Activated CD4-positive, alpha-beta T cell treated with anti-CD3 and anti-CD28 coated beads, Interleukin-10, Interleukin-2, amounts not matched to agents 100 ng/mL and 50 ng/mL, durations not matched to agents 16 hours and 8 hours (primary cell): ENCODE data around the gene SIT1.
"Not testable (repeated sequence)": the region's sequence is repeated elsewhere in the genome, so short reads cannot be mapped to it uniquely, and the experiment has no call there.

Source experiments
- DNase-seq: peaks from one replicate; pipeline ENCODE4 v3.0.0-alpha.2; 2020

The SIT1 gene

GRCh38 chr9:35659340-35659739 lies 8.6 kb upstream of the SIT1 start:
- no peak for DNase-seq

DNA sequence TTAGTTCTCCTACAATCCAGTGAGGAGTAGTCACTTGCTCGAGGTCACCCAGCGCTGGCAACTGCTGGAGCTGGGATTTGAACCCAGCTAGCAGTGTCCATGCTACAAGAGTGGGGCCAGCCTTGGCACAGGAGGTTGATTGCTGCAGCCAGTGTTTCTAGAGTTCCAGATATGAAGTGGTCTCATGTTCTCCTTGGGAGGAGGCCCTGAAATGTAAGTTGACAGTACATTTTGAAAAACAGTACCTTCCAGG lies 8.2 kb upstream of the SIT1 start:
- DNase-seq = peak; percentile 50

DNA sequence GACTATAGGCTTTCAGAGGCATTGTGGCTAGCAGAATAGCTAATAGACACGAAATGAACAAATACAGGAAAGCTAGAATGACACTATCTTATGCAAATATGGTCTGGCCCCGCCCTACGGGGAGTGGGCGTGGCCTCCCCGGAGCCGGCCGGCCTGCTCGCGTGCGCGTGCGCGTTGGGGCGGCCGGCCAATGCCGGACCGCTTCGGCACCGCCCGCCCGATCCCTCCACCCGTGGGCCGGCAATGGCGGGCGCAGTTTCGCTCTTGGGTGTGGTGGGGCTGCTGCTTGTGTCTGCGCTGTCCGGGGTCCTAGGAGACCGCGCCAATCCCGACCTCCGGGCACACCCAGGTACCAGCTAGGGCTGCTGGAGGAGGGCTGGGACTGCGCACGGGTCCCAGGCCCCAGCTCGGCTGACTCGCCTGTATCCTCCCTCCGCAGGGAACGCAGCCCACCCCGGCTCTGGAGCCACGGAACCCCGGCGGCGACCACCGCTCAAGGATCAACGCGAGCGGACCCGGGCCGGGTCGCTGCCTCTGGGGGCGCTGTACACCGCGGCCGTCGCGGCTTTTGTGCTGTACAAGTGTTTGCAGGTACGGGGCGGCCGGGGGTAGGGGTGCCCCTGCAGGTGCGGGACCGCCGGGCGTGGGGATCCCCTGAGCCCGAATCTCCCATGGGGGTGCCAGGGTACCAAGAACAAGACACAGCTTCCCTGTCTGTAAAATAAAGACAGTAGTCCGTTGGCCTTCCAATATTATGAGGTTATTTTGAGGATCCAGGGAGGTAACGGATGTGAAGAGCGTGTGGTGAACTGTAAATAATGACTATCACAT lies 7.6 kb upstream of the SIT1 start, which contains the start of gene CCDC107:
TSS of gene CCDC107 (plus strand) at position 156 of the 831 bp plus-strand sequence. CDS start at position 244, 88 bp downstream.
- peak; percentile 90 for DNase-seq

DNA sequence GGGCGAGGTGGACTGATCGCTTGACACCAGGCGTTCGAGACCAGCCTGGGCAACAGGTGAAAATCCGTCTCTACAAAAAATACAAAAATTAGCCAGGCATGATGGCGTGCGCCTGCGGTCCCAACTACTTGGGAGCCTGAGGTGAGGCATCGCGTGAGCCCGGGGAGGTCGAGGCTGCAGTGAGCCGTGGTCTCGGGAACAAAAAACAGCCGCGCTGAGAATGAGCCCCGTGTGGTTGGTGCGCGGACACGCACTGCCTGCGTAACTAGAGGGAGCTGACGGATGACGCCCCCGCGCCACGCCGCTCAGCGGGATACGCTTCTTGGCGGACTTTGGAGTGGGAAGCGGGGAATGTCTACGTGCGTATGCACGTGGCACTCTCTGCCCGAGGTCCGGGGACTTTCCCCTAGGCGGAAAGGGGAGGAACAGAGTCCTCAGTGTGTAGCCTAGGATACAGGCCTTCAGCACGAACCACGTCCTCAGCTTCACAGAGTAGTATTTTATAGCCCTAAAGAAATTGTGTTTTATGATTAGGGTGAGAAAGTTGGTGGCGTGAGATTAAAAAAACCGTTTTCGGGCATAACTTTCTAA lies 6.9 kb upstream of the SIT1 start, which contains the start of gene RMRP:
TSS of gene RMRP (minus strand) at position 474 of the 591 bp plus-strand sequence.
- DNase-seq = peak; percentile 99

- DNase-seq = no peak
Measured at GRCh38 chr9:35656831-35657545, 6.3 kb upstream of the SIT1 start.

GRCh38 chr9:35656348-35656747 lies 5.6 kb upstream of the SIT1 start:
- no peak for DNase-seq

GRCh38 chr9:35653611-35654010 lies 2.9 kb upstream of the SIT1 start:
- no peak for DNase-seq

GRCh38 chr9:35652829-35653209 lies 2.1 kb upstream of the SIT1 start:
- DNase-seq = no peak

DNA sequence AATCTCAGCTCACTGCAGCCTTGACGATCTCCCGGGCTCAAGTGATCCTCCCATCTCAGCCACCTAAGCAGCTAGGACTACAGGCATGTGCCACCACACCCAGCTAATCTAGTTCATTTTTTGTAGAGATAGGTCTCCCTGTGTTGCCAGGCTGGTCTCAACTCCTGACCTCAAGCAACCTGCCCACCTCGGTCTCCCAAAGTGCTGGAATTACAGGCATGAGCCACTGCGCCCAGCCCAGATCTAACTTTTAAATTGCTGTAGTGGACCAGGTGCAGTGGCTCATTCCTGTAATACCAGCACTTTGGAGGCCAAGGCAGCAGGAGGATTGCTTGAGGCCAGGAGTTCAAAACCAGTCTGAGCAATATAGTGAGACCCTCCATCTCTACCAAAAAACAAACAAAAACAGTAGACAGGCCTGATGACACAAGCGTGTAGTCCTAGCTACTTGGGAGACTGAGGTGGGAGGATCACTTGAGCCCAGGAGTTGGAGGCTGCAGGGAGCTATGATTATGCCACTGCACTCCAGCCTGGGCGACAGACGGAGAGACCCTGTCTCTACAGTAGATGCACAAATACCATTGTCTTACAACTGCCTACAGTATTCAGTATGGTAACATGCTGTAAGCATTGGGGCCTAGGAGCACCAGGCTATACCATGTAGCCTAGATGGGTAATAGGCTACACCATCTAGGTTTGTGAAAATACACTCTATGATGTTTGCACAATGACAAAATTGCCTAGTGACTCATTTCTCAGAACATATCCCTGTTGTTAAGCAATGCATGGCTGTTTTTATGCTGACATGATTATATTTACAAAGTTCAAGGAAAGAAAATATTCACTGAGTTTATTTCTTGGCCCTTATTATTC lies 1.5 kb upstream of the SIT1 start:
- DNase-seq = peak; percentile 41

- peak; percentile 65 for DNase-seq
Measured at GRCh38 chr9:35649431-35650340, 1.0 kb downstream of the SIT1 start.

GRCh38 chr9:35646533-35647265 lies 4.0 kb downstream of the SIT1 start:
- peak; percentile 94 for DNase-seq

GRCh38 chr9:35646153-35646532 lies 4.6 kb downstream of the SIT1 start:
- DNase-seq = peak; percentile 25

- not testable (repeated sequence) for DNase-seq
Measured at GRCh38 chr9:35645736-35646135, 5.0 kb downstream of the SIT1 start.

DNA sequence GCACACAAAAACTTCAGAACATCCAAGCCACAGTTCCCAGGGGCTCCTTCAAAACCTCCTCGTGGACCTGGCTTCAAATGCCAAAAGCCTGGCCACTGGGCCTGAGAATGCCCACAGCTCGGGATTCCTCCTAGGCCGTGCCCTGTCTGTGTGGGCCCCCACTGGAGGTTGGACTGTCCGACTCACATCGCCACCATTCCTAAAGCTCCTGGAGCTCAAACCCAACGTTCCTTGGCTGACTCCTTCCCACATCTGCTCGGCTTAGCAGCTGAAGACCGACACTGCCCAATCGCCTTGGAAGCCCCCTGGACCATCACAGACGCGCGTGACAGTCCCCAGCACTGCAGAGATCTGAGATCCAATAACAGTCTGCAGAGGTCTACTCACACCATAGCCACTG lies 7.7 kb downstream of the SIT1 start:
- DNase-seq = no peak

- not testable (repeated sequence) for DNase-seq
Measured at GRCh38 chr9:35641478-35641877, 9.3 kb downstream of the SIT1 start.

DNA sequence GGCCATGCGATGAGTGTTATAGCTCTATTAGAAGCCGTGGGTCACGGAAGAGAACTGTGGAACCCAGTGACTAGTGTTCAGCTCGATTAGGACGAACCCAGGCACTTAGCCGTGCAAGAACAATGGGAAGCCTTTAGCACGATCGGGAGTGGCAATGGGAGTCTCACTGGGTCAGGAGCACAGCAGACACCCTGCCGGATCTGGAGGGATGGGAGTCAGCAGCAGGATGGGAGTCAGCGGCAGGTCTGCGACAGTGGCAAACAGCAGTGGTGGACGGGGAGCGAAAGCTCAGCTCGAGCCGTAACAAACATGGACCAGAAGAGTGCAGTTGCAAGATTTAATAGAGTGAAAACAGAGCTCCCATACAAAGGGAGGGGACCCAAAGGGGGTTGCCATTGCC lies 10.3 kb downstream of the SIT1 start:
- not testable (repeated sequence) for DNase-seq

DNA sequence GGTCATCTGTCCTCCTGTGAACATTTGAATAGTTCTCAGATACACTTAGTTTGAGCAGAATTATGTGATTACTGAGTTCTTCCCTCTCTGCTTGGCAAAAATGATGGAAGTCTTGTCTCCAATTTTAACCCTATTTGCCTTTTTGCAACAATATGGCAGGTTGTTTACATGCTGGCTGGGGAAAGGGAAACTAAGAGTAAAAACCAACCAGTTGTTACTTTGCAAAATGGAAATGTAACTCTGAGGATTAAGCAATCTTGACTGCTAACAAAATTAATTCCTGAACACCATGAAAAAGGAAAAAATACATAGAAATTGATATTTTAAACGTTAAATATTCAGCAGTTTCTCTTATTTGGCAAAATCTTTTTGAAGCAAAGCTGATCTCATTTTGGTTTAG lies 11.1 kb downstream of the SIT1 start:
- DNase-seq = no peak

GRCh38 chr9:35639225-35639624 lies 11.5 kb downstream of the SIT1 start:
- DNase-seq = not testable (repeated sequence)

DNA sequence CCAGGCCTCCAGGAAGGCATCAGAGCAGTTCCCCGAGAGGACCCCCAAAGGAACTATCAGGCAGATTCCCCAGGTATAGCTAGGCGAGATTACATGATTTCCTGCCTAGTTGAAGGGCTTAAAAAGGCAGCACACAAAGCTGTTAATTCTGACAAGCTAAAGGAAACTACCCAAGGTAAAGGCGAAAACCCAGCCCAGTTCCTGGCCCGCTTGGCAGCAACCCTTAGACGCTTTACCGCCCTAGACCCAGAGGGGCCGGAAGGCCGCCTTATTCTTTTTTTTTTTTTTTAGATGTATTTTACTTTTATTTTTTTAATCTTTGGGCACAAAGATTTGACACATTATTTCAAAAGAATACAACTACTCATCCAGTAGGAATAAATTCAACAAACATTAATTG lies 12.0 kb downstream of the SIT1 start:
- DNase-seq = not testable (repeated sequence)

DNA sequence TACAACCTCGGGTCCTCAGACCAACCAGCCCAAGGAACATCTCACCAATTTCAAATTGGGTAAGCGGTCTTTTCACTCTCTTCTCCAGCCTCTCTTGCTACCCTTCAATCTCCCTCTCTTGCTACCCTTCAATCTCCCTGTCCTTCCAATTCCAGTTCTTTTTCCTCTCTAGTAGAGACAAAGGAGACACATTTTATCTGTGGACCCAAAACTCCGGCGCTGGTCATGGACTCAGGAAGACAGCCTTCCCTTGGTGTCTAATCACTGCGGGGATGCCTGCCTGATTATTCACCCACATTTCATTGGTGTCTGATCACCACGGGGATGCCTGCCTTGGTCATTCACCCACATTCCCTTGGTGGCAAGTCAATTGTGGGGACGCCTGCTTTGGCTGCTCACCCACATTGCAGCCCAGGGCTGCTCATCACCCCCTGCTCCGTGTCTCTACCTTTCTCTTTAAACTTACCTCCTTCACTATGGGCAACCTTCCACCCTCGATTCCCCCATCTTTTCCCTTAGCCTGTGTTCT lies 13.2 kb downstream of the SIT1 start:
- not testable (repeated sequence) for DNase-seq

DNA sequence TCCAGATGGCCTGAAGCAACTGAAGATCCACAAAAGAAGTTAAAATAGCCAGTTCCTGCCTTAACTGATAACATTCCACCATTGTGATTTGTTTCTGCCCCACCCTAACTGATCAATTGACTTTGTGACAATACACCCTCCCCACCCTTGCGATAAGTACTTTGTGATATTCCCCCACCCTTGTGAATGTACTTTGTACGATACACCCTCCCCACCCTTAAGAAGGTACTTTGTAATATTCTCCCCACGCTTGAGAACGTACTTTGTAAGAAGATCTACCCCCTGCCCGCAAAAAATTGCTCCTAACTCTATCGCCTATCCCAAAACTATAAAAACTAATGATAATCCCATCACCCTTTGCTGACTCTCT lies 13.9 kb downstream of the SIT1 start:
- DNase-seq = not testable (repeated sequence)
